ENCODE measurements around the gene GRPEL2.

DNA sequence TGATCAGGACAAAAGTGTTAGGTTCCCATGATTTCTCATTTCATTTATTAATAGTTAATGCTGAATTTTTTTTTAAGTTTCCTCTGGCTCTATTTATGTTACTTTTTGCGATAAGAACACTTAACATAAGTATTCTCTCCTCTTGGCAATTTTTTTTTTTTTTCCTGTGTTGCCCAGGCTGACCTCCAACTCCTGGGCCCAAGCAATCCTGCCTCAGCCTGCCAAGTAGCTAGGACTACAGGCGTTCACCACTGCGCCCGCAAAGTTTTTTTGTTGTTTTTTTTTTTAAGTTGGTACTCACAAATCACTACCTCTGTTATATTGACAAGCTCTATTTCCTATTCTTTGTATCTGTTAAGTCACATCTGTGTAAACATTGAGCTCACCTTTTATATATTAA, 6.9 kb downstream of the GRPEL2 start:
- TF ChIP-seq, protein P1, sequence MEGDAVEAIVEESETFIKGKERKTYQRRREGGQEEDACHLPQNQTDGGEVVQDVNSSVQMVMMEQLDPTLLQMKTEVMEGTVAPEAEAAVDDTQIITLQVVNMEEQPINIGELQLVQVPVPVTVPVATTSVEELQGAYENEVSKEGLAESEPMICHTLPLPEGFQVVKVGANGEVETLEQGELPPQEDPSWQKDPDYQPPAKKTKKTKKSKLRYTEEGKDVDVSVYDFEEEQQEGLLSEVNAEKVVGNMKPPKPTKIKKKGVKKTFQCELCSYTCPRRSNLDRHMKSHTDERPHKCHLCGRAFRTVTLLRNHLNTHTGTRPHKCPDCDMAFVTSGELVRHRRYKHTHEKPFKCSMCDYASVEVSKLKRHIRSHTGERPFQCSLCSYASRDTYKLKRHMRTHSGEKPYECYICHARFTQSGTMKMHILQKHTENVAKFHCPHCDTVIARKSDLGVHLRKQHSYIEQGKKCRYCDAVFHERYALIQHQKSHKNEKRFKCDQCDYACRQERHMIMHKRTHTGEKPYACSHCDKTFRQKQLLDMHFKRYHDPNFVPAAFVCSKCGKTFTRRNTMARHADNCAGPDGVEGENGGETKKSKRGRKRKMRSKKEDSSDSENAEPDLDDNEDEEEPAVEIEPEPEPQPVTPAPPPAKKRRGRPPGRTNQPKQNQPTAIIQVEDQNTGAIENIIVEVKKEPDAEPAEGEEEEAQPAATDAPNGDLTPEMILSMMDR (IDR thresholded peaks at IDR 0.05): no peak
- TF ChIP-seq POLR2A (IDR thresholded peaks at IDR 0.05): no peak
